Measurements from ENCODE around the gene COLEC12.
A peak's percentile ranks its signal among the peaks of the same experiment; 100 is the strongest.

The COLEC12 gene

DNA sequence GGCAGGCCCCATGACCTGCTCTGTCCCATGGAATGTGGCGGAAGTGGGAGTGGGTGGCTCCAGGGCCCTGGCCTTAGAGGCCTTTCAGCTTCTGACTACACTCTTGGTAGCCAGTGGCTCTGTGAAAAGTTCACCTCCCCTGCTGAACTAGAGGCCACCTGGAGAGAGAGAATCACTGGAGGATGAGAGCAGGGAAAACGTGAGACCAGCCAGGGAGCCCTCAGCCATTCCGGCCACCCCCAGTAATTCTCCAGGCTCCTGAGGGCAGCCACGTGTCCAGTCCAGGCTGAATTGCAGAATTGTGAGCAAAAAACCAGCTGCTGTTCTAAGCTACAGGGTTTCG, 10.5 kb downstream of the COLEC12 start:
- TF ChIP-seq ZIC2 (tag by site-specific recombination; IDR thresholded peaks at IDR 0.05) (peak; percentile 69), ZNF843 (tag by site-specific recombination; IDR thresholded peaks at IDR 0.05) (no peak), ZNF202 (tag by site-specific recombination; IDR thresholded peaks at IDR 0.05; ENCODE audit: borderline replicate concordance) (no peak), ZNF521 (tag by site-specific recombination; IDR thresholded peaks at IDR 0.05) (no peak), ZNF274 (IDR thresholded peaks at IDR 0.05; ENCODE audit: low read length) (no peak), ZNF274 (tag by site-specific recombination; IDR thresholded peaks at IDR 0.05; ENCODE audit: borderline replicate concordance) (no peak), ZFP37 (tag by site-specific recombination; IDR thresholded peaks at IDR 0.05) (0 out of 2 replicates have a peak, but pooled peaks have one; percentile 5), ZNF76 (tag by site-specific recombination; IDR thresholded peaks at IDR 0.05; ENCODE audit: borderline replicate concordance, low read depth) (no peak), ZNF548 (tag by site-specific recombination; IDR thresholded peaks at IDR 0.05) (no peak), PRDM1 (tag by site-specific recombination; IDR thresholded peaks at IDR 0.05) (no peak), ZSCAN23 (tag by site-specific recombination; IDR thresholded peaks at IDR 0.05) (no peak), GLI4 (tag by site-specific recombination; IDR thresholded peaks at IDR 0.05) (no peak), ZFP69B (tag by site-specific recombination; IDR thresholded peaks at IDR 0.05) (no peak)
- TF ChIP-seq, protein P1, sequence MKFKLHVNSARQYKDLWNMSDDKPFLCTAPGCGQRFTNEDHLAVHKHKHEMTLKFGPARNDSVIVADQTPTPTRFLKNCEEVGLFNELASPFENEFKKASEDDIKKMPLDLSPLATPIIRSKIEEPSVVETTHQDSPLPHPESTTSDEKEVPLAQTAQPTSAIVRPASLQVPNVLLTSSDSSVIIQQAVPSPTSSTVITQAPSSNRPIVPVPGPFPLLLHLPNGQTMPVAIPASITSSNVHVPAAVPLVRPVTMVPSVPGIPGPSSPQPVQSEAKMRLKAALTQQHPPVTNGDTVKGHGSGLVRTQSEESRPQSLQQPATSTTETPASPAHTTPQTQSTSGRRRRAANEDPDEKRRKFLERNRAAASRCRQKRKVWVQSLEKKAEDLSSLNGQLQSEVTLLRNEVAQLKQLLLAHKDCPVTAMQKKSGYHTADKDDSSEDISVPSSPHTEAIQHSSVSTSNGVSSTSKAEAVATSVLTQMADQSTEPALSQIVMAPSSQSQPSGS (tag by site-specific recombination; IDR thresholded peaks at IDR 0.05; ENCODE audit: low read depth), result no peak
- no peak overlapping the region for H3K27ac ChIP-seq (ENCODE audit: extremely low read depth, low read depth, low read length)
- CTCF ChIA-PET, result interaction anchor here (1.1 kb wide), 1 partner anchor 8 kb away, joined by 7 read pairs; no protein-coding TSS in a partner anchor
- no peaks in the 10 kb centered on the region for H3K9me3 ChIP-seq (ENCODE audit: control insufficient read depth, insufficient read depth, low read depth, low read length)
- no peaks in the 10 kb centered on the region for H3K36me3 ChIP-seq (ENCODE audit: control insufficient read depth in 2 of 2, insufficient read depth in 1 of 2, low read length in 2 of 2)
- H3K4me1 ChIP-seq (ENCODE audit: control insufficient read depth, insufficient read depth, low read length), result peaks cover 20% of the 10 kb centered on the region
- POLR2A ChIA-PET, result no interaction called here
- no peak overlapping the region for H3K4me3 ChIP-seq (ENCODE audit: low read depth, low read length)

DNA sequence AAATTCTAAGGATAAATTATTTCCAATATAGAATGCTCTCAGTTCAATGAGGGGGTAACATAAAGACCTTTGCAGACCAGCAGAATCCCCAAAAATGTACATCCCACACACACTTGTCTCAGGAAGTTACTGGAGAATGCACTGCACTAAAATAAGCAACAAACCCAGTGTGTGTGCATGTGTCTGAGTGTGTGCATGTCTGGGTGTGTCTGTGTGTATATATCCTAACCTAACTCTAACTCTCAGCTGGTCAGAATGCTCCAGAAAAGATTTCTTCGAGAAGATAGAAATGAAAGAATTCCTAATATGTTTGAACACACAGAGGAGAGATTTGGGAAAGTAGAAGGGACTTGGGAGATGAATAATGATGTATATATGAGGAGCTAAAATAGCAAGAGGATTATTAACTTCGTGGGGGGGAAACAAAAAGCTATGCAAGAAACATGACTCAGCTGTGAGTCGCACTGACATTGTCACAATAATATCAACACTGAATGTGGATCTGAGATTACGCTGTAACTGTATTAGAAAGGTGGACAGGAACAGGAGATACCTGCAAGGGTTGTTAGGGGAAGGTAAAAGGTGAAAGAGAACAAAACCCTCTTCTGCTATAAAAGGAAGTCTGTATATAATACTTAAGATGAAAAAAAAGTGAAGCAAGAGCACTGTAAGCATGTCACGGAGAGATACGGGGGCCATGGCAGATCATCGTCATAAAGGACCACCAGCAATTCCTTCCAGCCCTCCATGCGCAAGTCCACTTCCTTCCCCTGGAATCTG, 11.1 kb downstream of the COLEC12 start:
- ChIA-PET CTCF (interaction anchor here (1.1 kb wide), 1 partner anchor 8 kb away, joined by 7 read pairs; no protein-coding TSS in a partner anchor), POLR2A (interaction anchor here (0.5 kb wide), 1 partner anchor 12 kb away, joined by 4 read pairs; no protein-coding TSS in a partner anchor)
- H3K4me1 ChIP-seq (ENCODE audit: control insufficient read depth, insufficient read depth, low read length), result peaks cover 15% of the 10 kb centered on the region
- no peaks in the 10 kb centered on the region for H3K9me3 ChIP-seq (ENCODE audit: control insufficient read depth, insufficient read depth, low read depth, low read length)
- H3K4me3 ChIP-seq (ENCODE audit: low read depth, low read length), result no peak overlapping the region
- no peaks in the 10 kb centered on the region for H3K36me3 ChIP-seq (ENCODE audit: control insufficient read depth in 2 of 2, insufficient read depth in 1 of 2, low read length in 2 of 2)
- no peak overlapping the region for H3K27ac ChIP-seq (ENCODE audit: extremely low read depth, low read depth, low read length)
- TF ChIP-seq KLF9 (tag by site-specific recombination; IDR thresholded peaks at IDR 0.05; ENCODE audit: low read depth), result no peak
- TF ChIP-seq, protein P2, sequence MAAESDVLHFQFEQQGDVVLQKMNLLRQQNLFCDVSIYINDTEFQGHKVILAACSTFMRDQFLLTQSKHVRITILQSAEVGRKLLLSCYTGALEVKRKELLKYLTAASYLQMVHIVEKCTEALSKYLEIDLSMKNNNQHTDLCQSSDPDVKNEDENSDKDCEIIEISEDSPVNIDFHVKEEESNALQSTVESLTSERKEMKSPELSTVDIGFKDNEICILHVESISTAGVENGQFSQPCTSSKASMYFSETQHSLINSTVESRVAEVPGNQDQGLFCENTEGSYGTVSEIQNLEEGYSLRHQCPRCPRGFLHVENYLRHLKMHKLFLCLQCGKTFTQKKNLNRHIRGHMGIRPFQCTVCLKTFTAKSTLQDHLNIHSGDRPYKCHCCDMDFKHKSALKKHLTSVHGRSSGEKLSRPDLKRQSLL (tag by site-specific recombination; IDR thresholded peaks at IDR 0.05), result no peak
- TF ChIP-seq ZNF391 (tag by site-specific recombination; IDR thresholded peaks at IDR 0.05; ENCODE audit: borderline replicate concordance, low read depth), result no peak
- no peak for TF ChIP-seq ZNF394 (tag by site-specific recombination; IDR thresholded peaks at IDR 0.05; ENCODE audit: borderline replicate concordance)
- TF ChIP-seq ZNF169 (tag by site-specific recombination; IDR thresholded peaks at IDR 0.05), result no peak
- TF ChIP-seq, protein P3, sequence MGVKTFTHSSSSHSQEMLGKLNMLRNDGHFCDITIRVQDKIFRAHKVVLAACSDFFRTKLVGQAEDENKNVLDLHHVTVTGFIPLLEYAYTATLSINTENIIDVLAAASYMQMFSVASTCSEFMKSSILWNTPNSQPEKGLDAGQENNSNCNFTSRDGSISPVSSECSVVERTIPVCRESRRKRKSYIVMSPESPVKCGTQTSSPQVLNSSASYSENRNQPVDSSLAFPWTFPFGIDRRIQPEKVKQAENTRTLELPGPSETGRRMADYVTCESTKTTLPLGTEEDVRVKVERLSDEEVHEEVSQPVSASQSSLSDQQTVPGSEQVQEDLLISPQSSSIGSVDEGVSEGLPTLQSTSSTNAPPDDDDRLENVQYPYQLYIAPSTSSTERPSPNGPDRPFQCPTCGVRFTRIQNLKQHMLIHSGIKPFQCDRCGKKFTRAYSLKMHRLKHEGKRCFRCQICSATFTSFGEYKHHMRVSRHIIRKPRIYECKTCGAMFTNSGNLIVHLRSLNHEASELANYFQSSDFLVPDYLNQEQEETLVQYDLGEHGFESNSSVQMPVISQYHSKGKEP (tag by site-specific recombination; IDR thresholded peaks at IDR 0.05), result no peak
- TF ChIP-seq, protein P4, sequence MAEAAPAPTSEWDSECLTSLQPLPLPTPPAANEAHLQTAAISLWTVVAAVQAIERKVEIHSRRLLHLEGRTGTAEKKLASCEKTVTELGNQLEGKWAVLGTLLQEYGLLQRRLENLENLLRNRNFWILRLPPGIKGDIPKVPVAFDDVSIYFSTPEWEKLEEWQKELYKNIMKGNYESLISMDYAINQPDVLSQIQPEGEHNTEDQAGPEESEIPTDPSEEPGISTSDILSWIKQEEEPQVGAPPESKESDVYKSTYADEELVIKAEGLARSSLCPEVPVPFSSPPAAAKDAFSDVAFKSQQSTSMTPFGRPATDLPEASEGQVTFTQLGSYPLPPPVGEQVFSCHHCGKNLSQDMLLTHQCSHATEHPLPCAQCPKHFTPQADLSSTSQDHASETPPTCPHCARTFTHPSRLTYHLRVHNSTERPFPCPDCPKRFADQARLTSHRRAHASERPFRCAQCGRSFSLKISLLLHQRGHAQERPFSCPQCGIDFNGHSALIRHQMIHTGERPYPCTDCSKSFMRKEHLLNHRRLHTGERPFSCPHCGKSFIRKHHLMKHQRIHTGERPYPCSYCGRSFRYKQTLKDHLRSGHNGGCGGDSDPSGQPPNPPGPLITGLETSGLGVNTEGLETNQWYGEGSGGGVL (tag by site-specific recombination; IDR thresholded peaks at IDR 0.05), result peak; percentile 60; the same call in 1 of the 2 replicates
- TF ChIP-seq ZNF202 (tag by site-specific recombination; IDR thresholded peaks at IDR 0.05; ENCODE audit: borderline replicate concordance), result no peak
- TF ChIP-seq, protein P5, sequence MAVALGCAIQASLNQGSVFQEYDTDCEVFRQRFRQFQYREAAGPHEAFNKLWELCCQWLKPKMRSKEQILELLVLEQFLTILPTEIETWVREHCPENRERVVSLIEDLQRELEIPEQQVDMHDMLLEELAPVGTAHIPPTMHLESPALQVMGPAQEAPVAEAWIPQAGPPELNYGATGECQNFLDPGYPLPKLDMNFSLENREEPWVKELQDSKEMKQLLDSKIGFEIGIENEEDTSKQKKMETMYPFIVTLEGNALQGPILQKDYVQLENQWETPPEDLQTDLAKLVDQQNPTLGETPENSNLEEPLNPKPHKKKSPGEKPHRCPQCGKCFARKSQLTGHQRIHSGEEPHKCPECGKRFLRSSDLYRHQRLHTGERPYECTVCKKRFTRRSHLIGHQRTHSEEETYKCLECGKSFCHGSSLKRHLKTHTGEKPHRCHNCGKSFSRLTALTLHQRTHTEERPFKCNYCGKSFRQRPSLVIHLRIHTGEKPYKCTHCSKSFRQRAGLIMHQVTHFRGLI (tag by site-specific recombination; IDR thresholded peaks at IDR 0.05), result no peak
- TF ChIP-seq GLIS1 (tag by site-specific recombination; IDR thresholded peaks at IDR 0.05), result peak; percentile 87
- no peak for TF ChIP-seq YY1 (tag by site-specific recombination; IDR thresholded peaks at IDR 0.05)
- no peak for TF ChIP-seq ZNF404 (tag by site-specific recombination; IDR thresholded peaks at IDR 0.05)

Measured in HEK293 (cell line).